SU-DHL-6 (cell line): ENCODE results near the gene DUSP12.

Experiments
- H2AFZ ChIP-seq: fragments of 200-600 bp; sonication (generic); 2 replicates; pipeline ENCODE4 v1.6.1; 2014; ENCODE audit warnings: low read depth, mild to moderate bottlenecking, moderate library complexity, mixed read lengths, antibody characterized with exemption, low read length; ENCODE audit not compliant: severe bottlenecking
- H3F3A ChIP-seq: fragments of 200-600 bp; shearing (Covaris generic); 2 replicates; pipeline ENCODE4 v1.6.0; 2016; ENCODE audit warnings: antibody characterized with exemption, mild to moderate bottlenecking; ENCODE audit not compliant: insufficient read depth
- H3K27ac ChIP-seq: fragments of 200-600 bp; sonication (generic); 2 replicates; pipeline ENCODE4 v1.5.1; 2016; ENCODE audit warnings: low read depth, mild to moderate bottlenecking, low read length, moderate library complexity, mixed read lengths
- H3K27me3 ChIP-seq: fragments of 200-600 bp; sonication (generic), shearing (Covaris generic); 2 replicates; pipeline ENCODE4 v1.6.0; 2014; ENCODE audit warnings: mild to moderate bottlenecking, low read length
- H3K36me3 ChIP-seq: fragments of 200-600 bp; sonication (generic); 2 replicates; pipeline ENCODE4 v1.6.1; 2014; ENCODE audit warnings: mild to moderate bottlenecking, low read length, mixed read lengths
- H3K4me2 ChIP-seq: fragments of 300-600, 200-600 bp; shearing (Covaris generic), sonication (generic); 2 replicates; pipeline ENCODE4 v1.6.0; 2014; ENCODE audit warnings: low read length, low read depth, mild to moderate bottlenecking; ENCODE audit not compliant: poor library complexity, severe bottlenecking
- H3K4me3 ChIP-seq: fragments of 200-600 bp; sonication (generic); 2 replicates; pipeline ENCODE4 v1.5.1; 2014; ENCODE audit warnings: antibody characterized with exemption, low read length, mild to moderate bottlenecking, mixed read lengths; ENCODE audit not compliant: insufficient read depth, poor library complexity, severe bottlenecking
- H3K79me2 ChIP-seq: fragments of 200-600 bp; sonication (generic); 2 replicates; pipeline ENCODE4 v1.6.1; 2014; ENCODE audit warnings: mild to moderate bottlenecking, low read length, moderate library complexity; ENCODE audit not compliant: insufficient read depth
- H3K9ac ChIP-seq: fragments of 200-600 bp; sonication (generic); 2 replicates; pipeline ENCODE4 v1.7.0; 2014; ENCODE audit warnings: mild to moderate bottlenecking, low read length
- H3K9me2 ChIP-seq: fragments of 200-600 bp; sonication (generic); replicated peaks from 2 replicates; pipeline ENCODE4 v1.6.1; 2014; ENCODE audit warnings: low read length; ENCODE audit not compliant: insufficient read depth
- H3K9me3 ChIP-seq: fragments of 200-600 bp; sonication (generic); 2 replicates; pipeline ENCODE4 v1.6.1; 2014; ENCODE audit warnings: low read length, mixed read lengths; ENCODE audit not compliant: insufficient read depth
- H4K20me1 ChIP-seq: fragments of 200-600 bp; sonication (generic); 2 replicates; pipeline ENCODE4 v1.6.1; 2014; ENCODE audit warnings: low read depth, mild to moderate bottlenecking, antibody characterized with exemption, low read length, moderate library complexity, mixed read lengths
- EZH2phosphoT487 ChIP-seq: fragments of 200-600 bp; sonication (generic), shearing (Covaris generic); conservative IDR thresholded peaks from 2 replicates; pipeline ENCODE4 v1.6.1; 2018; ENCODE audit warnings: mild to moderate bottlenecking, antibody characterized with exemption, low read length, moderate library complexity, mixed read lengths
- TF ChIP-seq, protein P1 (sequence below): fragments of 200-600 bp; sonication (generic); IDR thresholded peaks from one replicate; pipeline ENCODE4 v1.5.1; 2017; ENCODE audit warnings: antibody characterized with exemption, mild to moderate bottlenecking, low read length, moderate library complexity; ENCODE audit not compliant: insufficient read depth, poor library complexity, severe bottlenecking

Gene DUSP12

DNA sequence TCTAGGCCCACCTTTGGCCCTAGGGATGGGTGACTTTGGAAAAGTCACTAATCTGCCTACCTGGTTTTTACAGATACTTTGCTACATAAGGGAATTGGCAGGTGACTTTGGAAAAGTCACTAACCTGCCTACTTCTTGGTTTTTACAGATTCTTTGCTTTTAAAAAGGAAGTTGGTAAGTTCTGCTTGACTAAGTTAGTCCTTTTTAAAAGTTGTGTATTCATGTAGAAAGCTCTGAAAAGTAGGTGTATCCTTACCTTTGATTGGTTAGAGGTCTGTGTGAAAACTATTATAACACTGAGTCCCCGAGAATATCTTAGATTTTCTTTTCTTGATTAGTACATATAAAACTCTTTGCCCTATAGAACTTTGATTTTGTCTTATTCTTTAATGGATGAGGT, 28.9 kb downstream of the DUSP12 start:
- TF ChIP-seq, protein P1, sequence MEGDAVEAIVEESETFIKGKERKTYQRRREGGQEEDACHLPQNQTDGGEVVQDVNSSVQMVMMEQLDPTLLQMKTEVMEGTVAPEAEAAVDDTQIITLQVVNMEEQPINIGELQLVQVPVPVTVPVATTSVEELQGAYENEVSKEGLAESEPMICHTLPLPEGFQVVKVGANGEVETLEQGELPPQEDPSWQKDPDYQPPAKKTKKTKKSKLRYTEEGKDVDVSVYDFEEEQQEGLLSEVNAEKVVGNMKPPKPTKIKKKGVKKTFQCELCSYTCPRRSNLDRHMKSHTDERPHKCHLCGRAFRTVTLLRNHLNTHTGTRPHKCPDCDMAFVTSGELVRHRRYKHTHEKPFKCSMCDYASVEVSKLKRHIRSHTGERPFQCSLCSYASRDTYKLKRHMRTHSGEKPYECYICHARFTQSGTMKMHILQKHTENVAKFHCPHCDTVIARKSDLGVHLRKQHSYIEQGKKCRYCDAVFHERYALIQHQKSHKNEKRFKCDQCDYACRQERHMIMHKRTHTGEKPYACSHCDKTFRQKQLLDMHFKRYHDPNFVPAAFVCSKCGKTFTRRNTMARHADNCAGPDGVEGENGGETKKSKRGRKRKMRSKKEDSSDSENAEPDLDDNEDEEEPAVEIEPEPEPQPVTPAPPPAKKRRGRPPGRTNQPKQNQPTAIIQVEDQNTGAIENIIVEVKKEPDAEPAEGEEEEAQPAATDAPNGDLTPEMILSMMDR = no peak
- no peak for TF ChIP-seq EZH2phosphoT487
- H3K79me2 ChIP-seq = peaks cover 47% of the 10 kb centered on the region
- no peaks in the 10 kb centered on the region for H3K9me3 ChIP-seq
- H4K20me1 ChIP-seq = no peaks in the 10 kb centered on the region; the same call in 1 of the 2 replicates
- no peak overlapping the region for H3K9ac ChIP-seq
- H3K36me3 ChIP-seq = 0 out of 2 replicates have a peak, but pooled peaks cover 9% of the 10 kb centered on the region
- H3K9me2 ChIP-seq = no peaks in the 10 kb centered on the region
- H3F3A ChIP-seq = no peaks in the 10 kb centered on the region
- H3K4me2 ChIP-seq = peak overlapping the region; percentile 41
- no peak overlapping the region for H2AFZ ChIP-seq
- peak overlapping the region; percentile 2 for H3K4me3 ChIP-seq
- H3K27me3 ChIP-seq = no peaks in the 10 kb centered on the region
- peak overlapping the region; percentile 9; the same call in 1 of the 2 replicates for H3K27ac ChIP-seq

DNA sequence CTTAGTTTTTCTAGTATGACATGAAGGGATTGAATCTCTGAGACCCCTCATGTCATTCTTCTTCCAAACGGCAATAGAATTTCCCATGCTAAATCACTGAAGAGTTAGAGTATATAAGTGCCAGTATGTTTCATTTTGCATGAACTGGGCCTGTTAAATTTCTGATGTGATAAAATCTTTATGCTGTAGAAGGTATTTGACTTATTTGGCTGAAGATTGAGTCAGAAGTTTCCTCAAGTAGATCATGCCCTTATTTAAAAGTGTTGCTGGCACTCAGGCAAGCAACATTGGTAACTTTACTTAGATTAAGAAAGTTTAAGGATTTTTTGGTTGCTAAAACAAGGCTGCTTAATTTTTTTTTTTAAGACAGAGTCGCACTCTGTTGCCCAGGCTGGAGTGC, 29.8 kb downstream of the DUSP12 start:
- H4K20me1 ChIP-seq = no peaks in the 10 kb centered on the region; the same call in 1 of the 2 replicates
- 0 out of 2 replicates have a peak, but pooled peaks cover 15% of the 10 kb centered on the region for H3K36me3 ChIP-seq
- H3K9me3 ChIP-seq = no peaks in the 10 kb centered on the region
- H3K9me2 ChIP-seq = no peaks in the 10 kb centered on the region
- H3K27ac ChIP-seq = peak overlapping the region; percentile 25; the same call in 1 of the 2 replicates
- H3K9ac ChIP-seq = no peak overlapping the region
- peak overlapping the region; percentile 41 for H3K4me2 ChIP-seq
- H3K4me3 ChIP-seq = no peak overlapping the region
- H3F3A ChIP-seq = no peaks in the 10 kb centered on the region; the same call in 1 of the 2 replicates
- H2AFZ ChIP-seq = no peak overlapping the region
- H3K79me2 ChIP-seq = peaks cover 39% of the 10 kb centered on the region
- TF ChIP-seq, protein P1 = no peak
- no peak for TF ChIP-seq EZH2phosphoT487
- H3K27me3 ChIP-seq = no peaks in the 10 kb centered on the region

DNA sequence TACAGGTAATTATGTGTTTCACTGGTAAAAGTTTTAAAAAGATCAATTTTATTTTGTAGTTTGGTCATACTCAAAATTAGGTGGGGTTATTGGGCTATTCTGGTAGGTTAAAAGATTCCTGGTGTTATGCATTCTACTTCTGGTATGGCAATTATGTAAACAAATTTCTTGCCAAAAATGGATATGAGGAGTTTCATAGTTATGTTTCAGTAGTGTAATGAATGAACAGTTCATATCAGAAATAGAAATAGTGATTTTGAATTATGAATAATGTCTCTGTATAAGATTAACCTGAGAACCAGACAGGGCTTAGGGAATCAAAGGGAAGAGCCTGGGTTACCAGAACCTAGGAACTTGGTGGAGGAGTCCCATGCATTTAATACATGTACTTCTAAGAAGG, 32.4 kb downstream of the DUSP12 start:
- Histone ChIP-seq H4K20me1 (no peaks in the 10 kb centered on the region), H3K27ac (no peak overlapping the region), H2AFZ (no peak overlapping the region), H3K9me3 (no peaks in the 10 kb centered on the region), H3K4me2 (no peak overlapping the region), H3K4me3 (no peak overlapping the region), H3K9me2 (no peaks in the 10 kb centered on the region), H3K9ac (no peak overlapping the region), H3F3A (no peaks in the 10 kb centered on the region; the same call in 1 of the 2 replicates), H3K36me3 (peaks cover 29% of the 10 kb centered on the region), H3K79me2 (peaks cover 14% of the 10 kb centered on the region), H3K27me3 (no peaks in the 10 kb centered on the region)
- no peak for TF ChIP-seq EZH2phosphoT487

DNA sequence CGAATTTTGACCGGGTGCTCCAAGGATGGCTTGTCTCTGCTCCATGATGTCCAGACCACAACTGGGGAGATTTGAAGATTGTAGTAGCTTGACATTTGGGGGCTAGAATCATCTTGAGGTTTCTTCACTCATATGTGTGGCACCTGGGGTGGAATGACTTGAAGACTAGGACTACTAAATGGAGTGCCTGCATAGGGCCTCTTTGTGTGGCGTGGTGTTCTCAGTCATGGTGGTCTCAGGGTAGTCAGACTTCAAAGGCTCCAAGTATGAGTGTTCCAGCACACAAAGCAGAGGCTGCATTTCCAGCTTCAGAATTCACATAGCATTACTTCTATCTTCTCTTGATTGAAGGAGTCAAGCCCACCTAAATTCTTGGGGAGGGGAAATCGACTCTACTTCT, 33.3 kb downstream of the DUSP12 start:
- TF ChIP-seq EZH2phosphoT487 = no peak
- TF ChIP-seq, protein P1 = no peak
- H3K27ac ChIP-seq = no peak overlapping the region
- H3K4me2 ChIP-seq = no peak overlapping the region
- no peaks in the 10 kb centered on the region for H4K20me1 ChIP-seq
- no peak overlapping the region for H3K4me3 ChIP-seq
- H3F3A ChIP-seq = no peaks in the 10 kb centered on the region; the same call in 1 of the 2 replicates
- H3K36me3 ChIP-seq = peaks cover 33% of the 10 kb centered on the region
- no peaks in the 10 kb centered on the region for H3K9me3 ChIP-seq
- peaks cover 14% of the 10 kb centered on the region for H3K79me2 ChIP-seq
- H3K9me2 ChIP-seq = no peaks in the 10 kb centered on the region
- no peak overlapping the region for H2AFZ ChIP-seq
- H3K27me3 ChIP-seq = no peaks in the 10 kb centered on the region
- H3K9ac ChIP-seq = no peak overlapping the region
